GM12878 (cell line): ENCODE results near the gene DDC.

Experiments
- CTCF ChIP-seq, 3 experiments: IDR thresholded peaks in 2 of 3; conservative IDR thresholded peaks in 1 of 3; 2 replicates each; pipeline ENCODE4 v1.5.1; 2011; ENCODE audit warnings: low read depth in 3 of 3, low read length in 3 of 3, mild to moderate bottlenecking in 3 of 3, control low read depth in 2 of 3, moderate library complexity in 2 of 3, inconsistent platforms in 1 of 3, mixed read lengths in 1 of 3; ENCODE audit not compliant: control insufficient read depth in 2 of 3, insufficient read depth in 1 of 3; ENCODE audit errors: extremely low read depth in 1 of 3
- POLR2A ChIP-seq: IDR thresholded peaks from 2 replicates; pipeline ENCODE4 v1.6.1; 2011; ENCODE audit warnings: low read depth, mild to moderate bottlenecking, low read length

- no peak for TF ChIP-seq POLR2A
- TF ChIP-seq CTCF (IDR thresholded peaks at IDR 0.05 in 2 of 3, conservative IDR thresholded peaks at IDR 0.05 in 1 of 3; ENCODE audit: control insufficient read depth in 2 of 3, extremely low read depth in 1 of 3, insufficient read depth in 1 of 3, low read depth in 3 of 3, low read length in 3 of 3): no peak
Observed at GRCh38 chr7:50421043-50421442, 144.2 kb downstream of the DDC start.
